IMR-90 (cell line): ENCODE measurements around the gene MTA1. TPM values are rescaled to one million over a fixed set of nuclear protein-coding genes. Genes with fewer than 3 reads are reported as not detected.

Experiments
- ATAC-seq: fragments of 200-7000 bp; cut with Tn5 transposase; 2 replicates; pipeline ENCODE4 v1.9.1; 2020; ENCODE audit warnings: low read depth, mild to moderate bottlenecking, moderate library complexity
- BruUV-seq: library from RNA; stranded (reverse); fragments of 400-500 nt; replicated peaks from 2 replicates; lab custom pipeline; 2021; lab: Mats Ljungman, UMichigan
- CTCF ChIA-PET: fragments of 300-600 bp; formaldehyde crosslinking; extraction: SDS; loops from one replicate; lab custom pipeline; 2021; ENCODE audit warnings: antibody characterized with exemption; lab: Yijun Ruan, JAX
- POLR2A ChIA-PET: fragments of 300-600 bp; sonication (Branson Sonifier 250); formaldehyde crosslinking; loops from one replicate; lab custom pipeline; 2022; ENCODE audit warnings: antibody characterized with exemption; ENCODE audit not compliant: unreplicated experiment; lab: Charles Lee
- DNase-seq: peaks from one replicate; pipeline ENCODE4 v3.0.0; 2013
- H2AFZ ChIP-seq: replicated peaks from 2 replicates; pipeline ENCODE3; 2013; ENCODE audit warnings: low read length, mild to moderate bottlenecking; ENCODE audit not compliant: poor library complexity
- H2AK5ac ChIP-seq: 2 replicates; pipeline ENCODE4 v1.6.1; 2013; ENCODE audit warnings: low read depth, low read length, inconsistent platforms
- H2AK9ac ChIP-seq: replicated peaks from 2 replicates; pipeline ENCODE3; 2013; ENCODE audit warnings: mild to moderate bottlenecking, low read depth, low read length, moderate library complexity; ENCODE audit not compliant: poor library complexity
- H2BK120ac ChIP-seq: 2 replicates; pipeline ENCODE4 v1.6.1; 2013; ENCODE audit warnings: low read depth, low read length, inconsistent platforms
- H2BK15ac ChIP-seq: 3 replicates; pipeline ENCODE4 v1.6.1; 2013; ENCODE audit warnings: low read depth, low read length, inconsistent platforms
- H2BK20ac ChIP-seq: 2 replicates; pipeline ENCODE4 v1.6.1; 2013; ENCODE audit warnings: low read depth, mild to moderate bottlenecking, inconsistent platforms, low read length, moderate library complexity
- H2BK5ac ChIP-seq: 2 replicates; pipeline ENCODE4 v1.6.1; 2013; ENCODE audit warnings: mild to moderate bottlenecking, low read depth, low read length, inconsistent platforms; ENCODE audit not compliant: poor library complexity, severe bottlenecking
- H3K14ac ChIP-seq: replicated peaks from 2 replicates; pipeline ENCODE4 v1.6.1; 2013; ENCODE audit warnings: low read depth, low read length, inconsistent platforms
- H3K18ac ChIP-seq: 2 replicates; pipeline ENCODE4 v1.6.1; 2013; ENCODE audit warnings: low read depth, low read length, control low read depth
- H3K23ac ChIP-seq: 2 replicates; pipeline ENCODE4 v1.6.1; 2013; ENCODE audit warnings: low read depth, low read length, inconsistent platforms
- H3K27ac ChIP-seq: 2 replicates; pipeline ENCODE4 v1.5.1; 2013; ENCODE audit warnings: mild to moderate bottlenecking, control low read depth, low read length; ENCODE audit not compliant: insufficient read depth
- H3K27me3 ChIP-seq: 2 replicates; pipeline ENCODE4 v1.6.1; 2013; ENCODE audit warnings: low read length; ENCODE audit not compliant: control insufficient read depth, insufficient read depth
- H3K36me3 ChIP-seq: 2 replicates; pipeline ENCODE4 v1.6.1; 2013; ENCODE audit warnings: low read length, mixed read lengths; ENCODE audit not compliant: control insufficient read depth, insufficient read depth
- H3K4ac ChIP-seq: 2 replicates; pipeline ENCODE4 v1.6.1; 2013; ENCODE audit warnings: low read depth, low read length, inconsistent platforms
- H3K4me1 ChIP-seq: 2 replicates; pipeline ENCODE4 v1.6.1; 2013; ENCODE audit warnings: low read length, mixed read lengths; ENCODE audit not compliant: control insufficient read depth, insufficient read depth
- H3K4me2 ChIP-seq: 2 replicates; pipeline ENCODE4 v1.6.1; 2013; ENCODE audit warnings: low read depth, mild to moderate bottlenecking, control low read depth, low read length, moderate library complexity
- H3K4me3 ChIP-seq: 2 replicates; pipeline ENCODE4 v1.5.1; 2013; ENCODE audit warnings: low read depth, mild to moderate bottlenecking, control low read depth, low read length, moderate library complexity; ENCODE audit not compliant: insufficient read depth
- H3K56ac ChIP-seq: 2 replicates; pipeline ENCODE4 v1.6.1; 2013; ENCODE audit warnings: low read length, inconsistent platforms; ENCODE audit not compliant: insufficient read depth; ENCODE audit errors: extremely low read depth
- H3K79me1 ChIP-seq, 2 experiments: 2 replicates each; pipeline ENCODE4 v1.6.1; 2013; ENCODE audit warnings: low read length in 2 of 2, inconsistent platforms in 1 of 2, low read depth in 1 of 2
- H3K9ac ChIP-seq: 2 replicates; pipeline ENCODE4 v1.6.1; 2013; ENCODE audit warnings: low read depth, low read length, control low read depth
- H3K9me1 ChIP-seq: 2 replicates; pipeline ENCODE4 v1.6.1; 2013; ENCODE audit warnings: low read length, inconsistent platforms; ENCODE audit not compliant: insufficient read depth
- H3K9me3 ChIP-seq: 2 replicates; pipeline ENCODE4 v1.6.1; 2013; ENCODE audit warnings: low read length; ENCODE audit not compliant: control insufficient read depth, insufficient read depth
- H4K20me1 ChIP-seq: 2 replicates; pipeline ENCODE4 v1.6.1; 2013; ENCODE audit warnings: low read length, inconsistent platforms; ENCODE audit not compliant: insufficient read depth
- H4K5ac ChIP-seq: 2 replicates; pipeline ENCODE4 v1.6.1; 2013; ENCODE audit warnings: mild to moderate bottlenecking, low read depth, low read length, control low read depth
- H4K8ac ChIP-seq, 2 experiments: 2 replicates each; pipeline ENCODE4 v1.6.1; 2013; ENCODE audit warnings: low read depth in 2 of 2, low read length in 2 of 2, control low read depth in 1 of 2, inconsistent platforms in 1 of 2
- H4K91ac ChIP-seq: 2 replicates; pipeline ENCODE4 v1.6.1; 2013; ENCODE audit warnings: low read depth, low read length, inconsistent platforms; ENCODE audit not compliant: insufficient read depth
- CEBPB ChIP-seq: IDR thresholded peaks from 2 replicates; pipeline ENCODE4 v1.6.1; 2012; ENCODE audit warnings: low read depth, low read length, improper control_type of control experiment
- CHD1 ChIP-seq: IDR thresholded peaks from 2 replicates; pipeline ENCODE4 v1.6.1; 2012; ENCODE audit warnings: low read depth, low read length, improper control_type of control experiment
- ELK1 ChIP-seq: fragments of 150-350 bp; IDR thresholded peaks from 2 replicates; pipeline ENCODE4 v1.6.1; 2016; ENCODE audit warnings: low read depth, mild to moderate bottlenecking, low read length, moderate library complexity, borderline replicate concordance
- FOS ChIP-seq: fragments of 150-350 bp; IDR thresholded peaks from 2 replicates; pipeline ENCODE4 v1.6.1; 2016; ENCODE audit warnings: low read depth, low read length
- POLR2A ChIP-seq: IDR thresholded peaks from 2 replicates; pipeline ENCODE4 v1.6.1; 2012; ENCODE audit warnings: mild to moderate bottlenecking, low read depth, low read length
- SMC3 ChIP-seq: fragments of 150-350 bp; IDR thresholded peaks from 2 replicates; pipeline ENCODE4 v1.6.1; 2016; ENCODE audit warnings: low read depth, mild to moderate bottlenecking, antibody characterized with exemption, low read length, moderate library complexity
- WGBS, 2 experiments: methylation state at CpG; one replicate each; pipeline versions ENCODE4 v1.1.5 to v1.1.7; 2013; ENCODE audit warnings: missing lambda C conversion rate in 2 of 2; ENCODE audit not compliant: insufficient read length in 1 of 2; ENCODE audit errors: extremely low coverage in 2 of 2; 5-methylcytosine and 5-hydroxymethylcytosine counted together
- dilution Hi-C: fragments of 300-500 bp; cut with HindIII; formaldehyde crosslinking; loops from one replicate; pipeline ENCODE4 v1.14.3; 2018; ENCODE audit warnings: low sequenced_read_pairs; ENCODE audit not compliant: unreplicated experiment
- in situ Hi-C: fragments of 300-500 bp; cut with MboI; formaldehyde crosslinking; loops from 3 replicates; pipeline ENCODE4 v1.14.3; 2019; ENCODE audit warnings: low sequenced_read_pairs, inconsistent platforms, mixed read lengths
- intact Hi-C: fragments of 100-400 bp; cut with micrococcal nuclease; formaldehyde crosslinking; loops from 2 replicates; pipeline ENCODE4 v1.10.0; 2022
- polyA plus RNA-seq, 3 experiments: library from polyadenylated mRNA; depleted of rRNA; stranded (reverse); fragments of >200 nt; gene quantifications; 2 replicates each; pipeline ENCODE4 v1.2.3, GENCODE V29; 2012; ENCODE audit warnings: low replicate concordance in 1 of 3
- total RNA-seq: library from RNA; depleted of rRNA; stranded (reverse); fragments of >200 nt; gene quantifications from 2 replicates; pipeline ENCODE4 v1.2.3, GENCODE V29; 2012

Gene MTA1
- total and polyA plus RNA-seq, 2 of the 4 experiments (the other 2 are of a cell fraction), result 21.5 to 61.6 TPM

GRCh38 chr14:105468621-105469241 is 49.1 kb downstream of the MTA1 start:
- Histone ChIP-seq H4K8ac (no peak overlapping the region), H3K4me3 (no peak overlapping the region), H3K27me3 (no peaks in the 10 kb centered on the region), H2BK120ac (no peak overlapping the region), H2BK15ac (no peak overlapping the region), H2AFZ (no peak overlapping the region), H3K36me3 (peaks cover 43% of the 10 kb centered on the region), H2AK9ac (peak overlapping the region; percentile 42), H2AK5ac (no peak overlapping the region), H2BK20ac (no peak overlapping the region), H3K9me3 (no peaks in the 10 kb centered on the region), H3K4me1 (peaks cover 2% of the 10 kb centered on the region; the same call in 1 of the 2 replicates), H3K27ac (no peak overlapping the region), H3K4me2 (no peak overlapping the region), H3K18ac (no peak overlapping the region), H4K5ac (no peak overlapping the region), H3K23ac (no peak overlapping the region), H4K20me1 (peaks cover 13% of the 10 kb centered on the region), H4K91ac (no peak overlapping the region), H3K14ac (no peak overlapping the region), H3K9ac (no peak overlapping the region), H2BK5ac (no peak overlapping the region), H3K4ac (no peak overlapping the region), H3K9me1 (0 out of 2 replicates have a peak, but pooled peaks cover 3% of the 10 kb centered on the region), H3K79me1 (no peaks in the 10 kb centered on the region; a peak in 1 of 4 replicates), H3K56ac (no peak overlapping the region)
- TF ChIP-seq FOS, result no peak
- no peak for TF ChIP-seq CHD1
- no peak for TF ChIP-seq POLR2A
- TF ChIP-seq SMC3, result no peak
- TF ChIP-seq ELK1, result no peak
- no peak for TF ChIP-seq CEBPB
- in situ Hi-C loops (no loop called here), dilution Hi-C loops (no loop called here), intact Hi-C loops (no loop called here)
- ATAC-seq (no peak), DNase-seq (no peak)
- ChIA-PET POLR2A (no interaction called here), CTCF (no interaction called here)
- no TSS peak for BruUV-seq
- WGBS, 2 experiments, result 81% methylated on average over 9 of the region's 19 CpGs; no CpG with 5 or more reads in 1 of the 2 experiments
